Adipocyte (in vitro differentiated cells): ENCODE measurements around the gene TGIF2.

ENCODE experiments used
- DNase-seq: peaks from one replicate; pipeline ENCODE4 v3.0.0-alpha.2; 2015; ENCODE audit warnings: low read depth
- H3K27me3 ChIP-seq: replicated peaks from 2 replicates; pipeline ENCODE4 v1.7.0; 2013; ENCODE audit warnings: mild to moderate bottlenecking, low read length, moderate library complexity; ENCODE audit not compliant: control insufficient read depth, insufficient read depth
- H3K36me3 ChIP-seq: 2 replicates; pipeline ENCODE4 v1.7.0; 2013; ENCODE audit warnings: low read length, mild to moderate bottlenecking, moderate library complexity; ENCODE audit not compliant: control insufficient read depth, insufficient read depth, severe bottlenecking
- H3K4me1 ChIP-seq: 2 replicates; pipeline ENCODE4 v1.7.0; 2013; ENCODE audit warnings: mild to moderate bottlenecking, low read length, moderate library complexity; ENCODE audit not compliant: control insufficient read depth, insufficient read depth
- H3K4me3 ChIP-seq: 2 replicates; pipeline ENCODE4 v1.7.0; 2013; ENCODE audit warnings: mild to moderate bottlenecking, low read length, moderate library complexity
- H3K9ac ChIP-seq: 2 replicates; pipeline ENCODE4 v1.7.0; 2013; ENCODE audit warnings: mild to moderate bottlenecking, low read length, moderate library complexity
- H3K9me3 ChIP-seq: 2 replicates; pipeline ENCODE4 v1.7.0; 2013; ENCODE audit warnings: mild to moderate bottlenecking, low read length, moderate library complexity; ENCODE audit not compliant: control insufficient read depth

Gene TGIF2

GRCh38 chr20:36573103-36573797 lies at the start of gene TGIF2:
Gene TGIF2 (plus strand): TSS chr20:36573597. CDS start chr20:36578775, 5,178 bp downstream.
- Histone ChIP-seq H3K4me3 (peak within 1 kb of the TSS; percentile 77), H3K4me1 (peaks cover 11% of the 10 kb centered on the region), H3K27me3 (no peaks in the 10 kb centered on the region), H3K9me3 (no peaks in the 10 kb centered on the region), H3K9ac (peak within 1 kb of the TSS; percentile 72), H3K36me3 (no peaks in the 10 kb centered on the region)
- peak; percentile 89 for DNase-seq

GRCh38 chr20:36525620-36526365 lies 47.6 kb upstream of the TGIF2 start:
- H3K36me3 ChIP-seq = peaks cover 63% of the 10 kb centered on the region

GRCh38 chr20:36526521-36527011 lies 46.8 kb upstream of the TGIF2 start:
- no peak for DNase-seq
- peaks cover under 1% of the 10 kb centered on the region for H3K4me1 ChIP-seq
- H3K27me3 ChIP-seq = no peaks in the 10 kb centered on the region
- H3K4me3 ChIP-seq = no peak overlapping the region
- H3K9ac ChIP-seq = no peak overlapping the region
- H3K36me3 ChIP-seq = peaks cover 57% of the 10 kb centered on the region
- H3K9me3 ChIP-seq = no peaks in the 10 kb centered on the region

More at GRCh38 chr20:36525620-36526365, 47.6 kb upstream of the TGIF2 start:
- no peak for DNase-seq
- H3K4me3 ChIP-seq = no peak overlapping the region
- no peaks in the 10 kb centered on the region for H3K9me3 ChIP-seq
- no peaks in the 10 kb centered on the region for H3K27me3 ChIP-seq
- H3K4me1 ChIP-seq = peaks cover 6% of the 10 kb centered on the region
- no peak overlapping the region for H3K9ac ChIP-seq

- H3K4me3 ChIP-seq = no peak overlapping the region
- peaks cover 53% of the 10 kb centered on the region for H3K36me3 ChIP-seq
These were observed 45.9 kb upstream of the TGIF2 start for GRCh38 chr20:36527331-36528125.

GRCh38 chr20:36528176-36528874 lies 45.1 kb upstream of the TGIF2 start:
- no peak overlapping the region for H3K9ac ChIP-seq
- no peaks in the 10 kb centered on the region for H3K4me1 ChIP-seq
- no peaks in the 10 kb centered on the region for H3K27me3 ChIP-seq
- H3K4me3 ChIP-seq = no peak overlapping the region
- peaks cover 53% of the 10 kb centered on the region for H3K36me3 ChIP-seq
- H3K9me3 ChIP-seq = no peaks in the 10 kb centered on the region
- no peak for DNase-seq

More at GRCh38 chr20:36527331-36528125, 45.9 kb upstream of the TGIF2 start:
- Histone ChIP-seq H3K9ac (no peak overlapping the region), H3K4me1 (no peaks in the 10 kb centered on the region), H3K9me3 (no peaks in the 10 kb centered on the region), H3K27me3 (no peaks in the 10 kb centered on the region)
- DNase-seq = no peak

GRCh38 chr20:36528875-36529417 lies 44.5 kb upstream of the TGIF2 start:
- Histone ChIP-seq H3K9ac (no peak overlapping the region), H3K36me3 (peaks cover 48% of the 10 kb centered on the region), H3K4me1 (no peaks in the 10 kb centered on the region), H3K27me3 (no peaks in the 10 kb centered on the region), H3K9me3 (no peaks in the 10 kb centered on the region), H3K4me3 (no peak overlapping the region)
- no peak for DNase-seq

- no peaks in the 10 kb centered on the region for H3K9me3 ChIP-seq
- no peak overlapping the region for H3K4me3 ChIP-seq
- H3K27me3 ChIP-seq = no peaks in the 10 kb centered on the region
- peaks cover 16% of the 10 kb centered on the region for H3K36me3 ChIP-seq
- no peaks in the 10 kb centered on the region for H3K4me1 ChIP-seq
- no peak for DNase-seq
- H3K9ac ChIP-seq = no peak overlapping the region
These were observed 41.0 kb upstream of the TGIF2 start for GRCh38 chr20:36532388-36532787.

GRCh38 chr20:36532822-36533221 lies 40.6 kb upstream of the TGIF2 start:
- DNase-seq = no peak
- no peaks in the 10 kb centered on the region for H3K4me1 ChIP-seq
- H3K9ac ChIP-seq = no peak overlapping the region
- H3K36me3 ChIP-seq = peaks cover 11% of the 10 kb centered on the region
- H3K4me3 ChIP-seq = no peak overlapping the region
- H3K27me3 ChIP-seq = no peaks in the 10 kb centered on the region
- no peaks in the 10 kb centered on the region for H3K9me3 ChIP-seq

- peaks cover 32% of the 10 kb centered on the region for H3K4me1 ChIP-seq
- peak; percentile 70 for DNase-seq
- H3K27me3 ChIP-seq = no peaks in the 10 kb centered on the region
- H3K9ac ChIP-seq = peak overlapping the region; percentile 37
- H3K4me3 ChIP-seq = no peak overlapping the region
- H3K9me3 ChIP-seq = no peaks in the 10 kb centered on the region
- H3K36me3 ChIP-seq = no peaks in the 10 kb centered on the region
These were observed 35.2 kb upstream of the TGIF2 start for GRCh38 chr20:36538026-36538722.

GRCh38 chr20:36540551-36541211 lies 32.7 kb upstream of the TGIF2 start:
- Histone ChIP-seq H3K36me3 (peaks cover 4% of the 10 kb centered on the region), H3K4me1 (peaks cover 52% of the 10 kb centered on the region), H3K4me3 (peak overlapping the region; percentile 90), H3K27me3 (no peaks in the 10 kb centered on the region), H3K9ac (peak overlapping the region; percentile 99), H3K9me3 (no peaks in the 10 kb centered on the region)
- no peak for DNase-seq
